AG10803 (cell line): ENCODE results near the gene KDM6A.
"Not testable (repeated sequence)": the region's sequence is repeated elsewhere in the genome, so short reads cannot be mapped to it uniquely, and the experiment has no call there.

Source experiments
- DNase-seq: peaks from one replicate; pipeline ENCODE4 v3.0.0; 2010; ENCODE audit warnings: low read depth
- H3K4me3 ChIP-seq: 2 replicates; pipeline ENCODE4 v1.5.1; 2011; ENCODE audit warnings: mild to moderate bottlenecking, low read length, control low read depth
- TF ChIP-seq, protein P1 (sequence below): conservative IDR thresholded peaks from 2 replicates; pipeline ENCODE4 v1.5.1; 2011; ENCODE audit warnings: mild to moderate bottlenecking, low read length, control low read depth, inconsistent platforms

The KDM6A gene

DNA sequence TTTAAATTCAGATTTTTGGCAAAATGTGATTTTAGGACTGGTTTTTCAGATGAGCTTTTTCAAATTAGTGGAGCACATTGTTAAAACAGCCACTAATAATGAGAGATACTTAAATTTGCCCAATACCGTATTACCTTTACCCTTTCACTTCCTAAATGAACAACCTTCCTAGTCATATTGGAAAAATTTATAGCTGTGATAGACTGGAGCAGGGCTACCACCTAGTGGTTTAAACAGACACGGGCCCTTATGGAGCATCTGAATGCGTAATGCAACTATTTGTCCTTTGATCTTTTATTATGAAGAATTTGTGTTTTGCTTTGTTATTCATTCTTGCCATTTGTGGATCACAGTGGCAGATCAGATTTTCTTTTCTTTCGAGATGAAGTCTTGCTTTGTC lies 72.7 kb downstream of the KDM6A start:
- H3K4me3 ChIP-seq = no peak overlapping the region
- DNase-seq = no peak
- TF ChIP-seq, protein P1, sequence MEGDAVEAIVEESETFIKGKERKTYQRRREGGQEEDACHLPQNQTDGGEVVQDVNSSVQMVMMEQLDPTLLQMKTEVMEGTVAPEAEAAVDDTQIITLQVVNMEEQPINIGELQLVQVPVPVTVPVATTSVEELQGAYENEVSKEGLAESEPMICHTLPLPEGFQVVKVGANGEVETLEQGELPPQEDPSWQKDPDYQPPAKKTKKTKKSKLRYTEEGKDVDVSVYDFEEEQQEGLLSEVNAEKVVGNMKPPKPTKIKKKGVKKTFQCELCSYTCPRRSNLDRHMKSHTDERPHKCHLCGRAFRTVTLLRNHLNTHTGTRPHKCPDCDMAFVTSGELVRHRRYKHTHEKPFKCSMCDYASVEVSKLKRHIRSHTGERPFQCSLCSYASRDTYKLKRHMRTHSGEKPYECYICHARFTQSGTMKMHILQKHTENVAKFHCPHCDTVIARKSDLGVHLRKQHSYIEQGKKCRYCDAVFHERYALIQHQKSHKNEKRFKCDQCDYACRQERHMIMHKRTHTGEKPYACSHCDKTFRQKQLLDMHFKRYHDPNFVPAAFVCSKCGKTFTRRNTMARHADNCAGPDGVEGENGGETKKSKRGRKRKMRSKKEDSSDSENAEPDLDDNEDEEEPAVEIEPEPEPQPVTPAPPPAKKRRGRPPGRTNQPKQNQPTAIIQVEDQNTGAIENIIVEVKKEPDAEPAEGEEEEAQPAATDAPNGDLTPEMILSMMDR = no peak

DNA sequence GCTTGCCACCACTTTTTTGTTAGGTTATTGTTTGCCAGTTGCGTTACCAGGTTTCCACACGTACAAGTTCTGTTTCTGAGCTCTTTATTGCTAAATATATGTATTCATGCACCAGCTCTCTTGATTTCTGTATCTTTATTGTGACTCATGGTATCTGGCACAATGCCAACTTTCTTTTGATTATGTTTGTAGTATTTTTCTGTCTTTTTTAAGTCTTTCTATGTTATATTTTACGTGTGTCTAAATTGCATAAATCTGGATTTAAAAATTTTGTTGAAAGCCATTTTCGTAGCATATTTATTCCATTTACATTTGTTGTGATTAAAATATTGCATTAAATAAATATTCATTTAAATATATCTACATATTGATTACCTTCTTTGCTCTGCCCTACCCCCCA lies 73.8 kb downstream of the KDM6A start:
- TF ChIP-seq, protein P1 = no peak
- no peak overlapping the region for H3K4me3 ChIP-seq
- no peak for DNase-seq

DNA sequence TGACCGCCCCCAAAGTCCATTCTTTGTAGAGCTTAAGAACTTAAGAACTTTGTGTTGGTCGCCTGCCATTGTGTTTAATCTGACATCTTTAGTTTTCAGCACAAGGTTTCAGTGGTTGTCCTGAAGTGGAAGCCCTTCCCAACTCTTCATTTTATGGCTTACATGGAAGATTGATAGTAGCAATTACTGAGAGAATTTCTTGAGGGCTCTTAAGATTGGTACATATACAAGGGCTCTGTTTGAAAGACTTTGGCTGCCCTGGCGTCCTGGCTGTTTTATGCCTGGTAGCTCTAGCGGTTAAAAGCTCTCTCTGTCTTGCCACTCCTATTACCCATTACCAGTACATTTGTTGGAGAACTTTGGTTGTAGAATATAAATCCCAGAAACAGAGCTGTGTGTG lies 75.0 kb downstream of the KDM6A start:
- TF ChIP-seq, protein P1 = no peak
- no peak overlapping the region for H3K4me3 ChIP-seq
- no peak for DNase-seq

DNA sequence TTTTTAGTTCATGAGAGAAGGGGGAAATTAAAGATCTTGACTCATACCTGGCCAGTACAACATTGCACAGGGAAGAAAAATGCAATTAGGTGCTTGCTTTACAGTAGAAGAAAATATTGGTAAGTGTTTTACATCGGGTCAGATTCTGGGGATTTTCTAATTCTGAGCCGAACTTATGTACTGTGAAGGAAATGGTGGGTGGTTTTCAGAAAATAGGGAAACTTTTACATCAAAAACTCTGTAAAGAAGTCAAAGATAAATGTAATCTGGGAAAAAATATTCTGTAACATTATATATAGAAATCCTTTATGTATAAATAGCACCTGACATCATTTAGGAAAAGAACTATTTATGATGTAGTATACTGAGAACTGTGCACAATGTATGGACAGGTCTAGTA lies 75.4 kb downstream of the KDM6A start:
- TF ChIP-seq, protein P1 = no peak

DNA sequence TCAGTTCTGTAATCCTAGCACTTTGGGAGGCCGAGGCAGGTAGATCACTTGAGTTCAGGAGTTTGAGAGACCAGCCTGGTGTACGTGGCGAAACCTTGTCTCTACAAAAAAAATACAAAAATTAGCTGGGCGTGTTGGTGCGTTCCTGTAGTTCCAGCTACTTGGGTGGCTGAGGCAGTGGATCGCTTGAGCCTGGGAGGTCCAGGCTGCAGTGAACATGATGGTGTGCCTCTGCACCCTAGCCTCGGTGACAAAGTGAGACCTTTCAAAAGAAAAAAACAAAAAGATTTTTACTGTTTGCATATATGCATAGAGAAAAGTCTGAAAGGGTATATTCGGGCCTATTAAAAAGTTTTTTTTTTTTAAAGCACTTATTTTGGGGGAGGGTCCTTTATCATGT lies 76.1 kb downstream of the KDM6A start:
- DNase-seq = no peak
- H3K4me3 ChIP-seq = no peak overlapping the region
- TF ChIP-seq, protein P1 = no peak

More for the DNA sequence above, 75.4 kb downstream of the KDM6A start:
- no peak overlapping the region for H3K4me3 ChIP-seq
- no peak for DNase-seq

DNA sequence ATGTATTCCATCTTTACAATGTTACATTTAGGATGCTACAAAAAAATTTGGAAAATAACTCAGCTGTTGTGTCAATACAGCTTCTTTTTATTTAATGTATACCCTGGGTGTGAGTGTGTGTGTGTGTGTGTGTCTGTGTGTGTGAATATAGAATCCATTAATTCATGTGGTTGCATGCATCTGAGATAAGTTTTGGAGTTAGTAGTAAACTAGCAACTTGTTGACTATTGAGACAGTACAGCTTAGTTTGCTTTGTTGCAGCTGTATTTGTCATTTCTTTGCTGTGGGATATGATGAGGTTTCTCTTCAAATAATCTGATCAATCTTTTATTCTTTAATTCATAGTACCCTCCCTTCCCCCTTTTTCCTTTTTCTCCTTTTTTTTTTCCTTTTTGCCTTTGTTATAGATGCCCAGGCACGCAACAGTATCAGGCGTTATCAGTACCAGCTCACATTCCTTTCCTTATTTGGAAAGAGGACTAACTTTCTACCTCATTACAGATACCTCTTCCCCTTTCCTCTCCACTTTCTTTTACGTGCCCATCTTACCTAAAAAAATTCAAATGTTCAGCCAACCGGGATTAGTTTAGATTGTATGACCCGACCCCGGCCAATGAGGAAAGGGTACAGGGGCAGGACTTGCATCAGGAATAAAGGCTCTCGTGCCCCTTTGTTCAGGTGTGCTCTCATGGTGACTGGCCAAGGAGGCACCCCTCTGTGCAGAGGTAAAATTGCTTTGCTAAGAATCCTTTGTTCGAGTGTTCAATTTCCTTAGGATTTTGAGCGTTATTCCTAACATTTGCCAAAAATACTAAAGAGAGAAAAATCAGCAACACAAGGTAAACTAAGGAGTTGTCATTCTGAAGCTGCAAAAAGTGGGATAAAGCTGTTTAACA lies 77.7 kb downstream of the KDM6A start:
- not testable (repeated sequence) for DNase-seq, H3K4me3 ChIP-seq

DNA sequence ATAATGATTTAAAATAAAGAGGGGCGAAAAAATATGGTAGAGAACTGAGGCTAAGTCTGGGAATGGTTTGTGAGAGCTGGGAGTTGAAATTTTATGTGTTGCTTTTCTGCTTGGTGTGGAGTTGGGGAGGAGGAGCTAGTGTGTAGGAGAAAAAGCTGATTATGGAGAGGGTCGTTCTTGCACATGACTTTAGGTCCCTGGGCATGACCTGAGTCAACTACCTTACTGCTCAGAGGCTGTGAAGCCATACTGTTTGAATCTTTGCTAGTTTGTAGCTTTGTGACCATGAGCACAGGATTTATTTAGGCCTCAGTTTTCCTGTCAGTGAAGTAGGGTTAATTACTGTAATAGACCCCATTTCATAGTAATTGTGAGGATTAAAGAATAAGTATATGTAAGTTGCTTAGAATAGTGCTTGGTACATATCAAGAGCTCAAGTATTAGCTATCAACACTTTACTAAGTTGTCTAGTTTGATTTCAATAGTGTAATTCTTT lies 78.6 kb downstream of the KDM6A start:
- no peak overlapping the region for H3K4me3 ChIP-seq
- TF ChIP-seq, protein P1 = no peak
- DNase-seq = no peak
